ENCODE data around the gene PIGM. TPM values are rescaled to one million over a fixed set of nuclear protein-coding genes. Genes with fewer than 3 reads are reported as not detected.

Gene PIGM
- total RNA-seq, 1 experiment from 2014 or later = 4.4 TPM

- H3K27ac Mint-ChIP-seq = no peak overlapping the region
- ATAC-seq (no peak), DNase-seq (ENCODE audit: low spot score) (no peak)
- TF ChIP-seq ATF1 (CRISPR knock-in tag; IDR thresholded peaks at IDR 0.05) (no peak), MYBL2 (CRISPR knock-in tag; IDR thresholded peaks at IDR 0.05) (no peak), IRF2 (CRISPR knock-in tag; IDR thresholded peaks at IDR 0.05; ENCODE audit: borderline replicate concordance, low read depth) (no peak), HMGA2 (CRISPR knock-in tag; IDR thresholded peaks at IDR 0.05) (no peak), JUN (CRISPR knock-in tag; IDR thresholded peaks at IDR 0.05) (no peak), PREB (CRISPR knock-in tag; IDR thresholded peaks at IDR 0.05; ENCODE audit: borderline replicate concordance) (no peak), FOXP1 (CRISPR knock-in tag; IDR thresholded peaks at IDR 0.05; ENCODE audit: borderline replicate concordance) (no peak), NR1H2 (CRISPR knock-in tag; IDR thresholded peaks at IDR 0.05) (no peak), ZNF425 (CRISPR knock-in tag; conservative IDR thresholded peaks at IDR 0.05) (no peak), ELF4 (CRISPR knock-in tag; IDR thresholded peaks at IDR 0.05; ENCODE audit: low read depth) (no peak)
- TF ChIP-seq, protein P1, sequence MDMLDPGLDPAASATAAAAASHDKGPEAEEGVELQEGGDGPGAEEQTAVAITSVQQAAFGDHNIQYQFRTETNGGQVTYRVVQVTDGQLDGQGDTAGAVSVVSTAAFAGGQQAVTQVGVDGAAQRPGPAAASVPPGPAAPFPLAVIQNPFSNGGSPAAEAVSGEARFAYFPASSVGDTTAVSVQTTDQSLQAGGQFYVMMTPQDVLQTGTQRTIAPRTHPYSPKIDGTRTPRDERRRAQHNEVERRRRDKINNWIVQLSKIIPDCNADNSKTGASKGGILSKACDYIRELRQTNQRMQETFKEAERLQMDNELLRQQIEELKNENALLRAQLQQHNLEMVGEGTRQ (CRISPR knock-in tag; IDR thresholded peaks at IDR 0.05) = no peak
- no peaks in the 10 kb centered on the region for H3K9me3 Mint-ChIP-seq
- peaks cover 4% of the 10 kb centered on the region; the same call in 1 of the 2 replicates for H3K27me3 Mint-ChIP-seq (ENCODE audit: low read depth)
- H3K4me1 Mint-ChIP-seq = peaks cover 6% of the 10 kb centered on the region
- H3K4me3 Mint-ChIP-seq = no peak overlapping the region
- ChIA-PET CTCF (no interaction called here), POLR2A (no interaction called here)
- no peaks in the 10 kb centered on the region for H3K36me3 Mint-ChIP-seq
Measured at GRCh38 chr1:160025314-160025713, 6.5 kb downstream of the PIGM start.

GRCh38 chr1:160024195-160024905, 7.4 kb downstream of the PIGM start:
- POLR2A ChIA-PET = no interaction called here
- CTCF ChIA-PET = interaction anchor here (1.1 to 1.7 kb wide), 2 partner anchors 17 to 54 kb away, joined by 3 to 9 read pairs; no protein-coding TSS in a partner anchor
- Mint-ChIP-seq H3K27me3 (ENCODE audit: low read depth) (peaks cover 5% of the 10 kb centered on the region), H3K9me3 (no peaks in the 10 kb centered on the region), H3K27ac (no peak overlapping the region), H3K4me3 (no peak overlapping the region), H3K36me3 (no peaks in the 10 kb centered on the region), H3K4me1 (peaks cover 3% of the 10 kb centered on the region; the same call in 1 of the 2 replicates)
- no peak for TF ChIP-seq OVOL2 (CRISPR knock-in tag; IDR thresholded peaks at IDR 0.05; ENCODE audit: borderline replicate concordance)
- TF ChIP-seq, protein P2, sequence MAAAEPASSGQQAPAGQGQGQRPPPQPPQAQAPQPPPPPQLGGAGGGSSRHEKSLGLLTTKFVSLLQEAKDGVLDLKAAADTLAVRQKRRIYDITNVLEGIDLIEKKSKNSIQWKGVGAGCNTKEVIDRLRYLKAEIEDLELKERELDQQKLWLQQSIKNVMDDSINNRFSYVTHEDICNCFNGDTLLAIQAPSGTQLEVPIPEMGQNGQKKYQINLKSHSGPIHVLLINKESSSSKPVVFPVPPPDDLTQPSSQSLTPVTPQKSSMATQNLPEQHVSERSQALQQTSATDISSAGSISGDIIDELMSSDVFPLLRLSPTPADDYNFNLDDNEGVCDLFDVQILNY (CRISPR knock-in tag; IDR thresholded peaks at IDR 0.05) = no peak
- TF ChIP-seq ATF6 (CRISPR knock-in tag; IDR thresholded peaks at IDR 0.05) = no peak
- no peak for TF ChIP-seq NR1H2 (CRISPR knock-in tag; IDR thresholded peaks at IDR 0.05)
- ATAC-seq (no peak), DNase-seq (ENCODE audit: low spot score) (no peak)
